GM12801 (cell line): ENCODE data around the gene TSPAN13.

Source experiments
- CTCF ChIP-seq: IDR thresholded peaks from one replicate; pipeline ENCODE4 v1.5.1; 2011; ENCODE audit warnings: control low read depth; ENCODE audit not compliant: insufficient read length; ENCODE audit errors: extremely low read depth

The TSPAN13 gene

GRCh38 chr7:16803125-16803524 is 49.6 kb downstream of the TSPAN13 start:
- no peak for TF ChIP-seq CTCF

GRCh38 chr7:16803881-16804673 is 50.5 kb downstream of the TSPAN13 start:
- TF ChIP-seq CTCF = no peak

- no peak for TF ChIP-seq CTCF
Measured at GRCh38 chr7:16804674-16805439, 51.3 kb downstream of the TSPAN13 start, which contains the start of gene AGR2. TSS of gene AGR2 (minus strand) at chr7:16804999. CDS start at chr7:16801796, 3,203 bp downstream.

GRCh38 chr7:16805441-16805840 is 51.9 kb downstream of the TSPAN13 start:
- TF ChIP-seq CTCF = no peak

- TF ChIP-seq CTCF = no peak
Measured at GRCh38 chr7:16810112-16810511, 56.6 kb downstream of the TSPAN13 start.

- TF ChIP-seq CTCF = no peak
Measured at GRCh38 chr7:16810573-16810972, 57.0 kb downstream of the TSPAN13 start.

- TF ChIP-seq CTCF = no peak
Measured at GRCh38 chr7:16811551-16811950, 58.0 kb downstream of the TSPAN13 start.
